Lower leg skin (tissue), 3 donors: ENCODE results near the gene ALS2.

Experiments
- POLR2A ChIP-seq, 2 donors: fragments of 450-650 bp; IDR thresholded peaks; one replicate each; pipeline ENCODE4 v1.6.1; 2016 to 2017; ENCODE audit warnings: antibody characterized with exemption in 2 of 2, mild to moderate bottlenecking in 1 of 2, moderate library complexity in 1 of 2
- TF ChIP-seq, protein P1 (sequence below), 3 donors: fragments of 450-650 bp; IDR thresholded peaks; one replicate each; pipeline ENCODE4 v1.5.1; 2016; ENCODE audit warnings: antibody characterized with exemption in 3 of 3, mild to moderate bottlenecking in 3 of 3, moderate library complexity in 2 of 3

DNA sequence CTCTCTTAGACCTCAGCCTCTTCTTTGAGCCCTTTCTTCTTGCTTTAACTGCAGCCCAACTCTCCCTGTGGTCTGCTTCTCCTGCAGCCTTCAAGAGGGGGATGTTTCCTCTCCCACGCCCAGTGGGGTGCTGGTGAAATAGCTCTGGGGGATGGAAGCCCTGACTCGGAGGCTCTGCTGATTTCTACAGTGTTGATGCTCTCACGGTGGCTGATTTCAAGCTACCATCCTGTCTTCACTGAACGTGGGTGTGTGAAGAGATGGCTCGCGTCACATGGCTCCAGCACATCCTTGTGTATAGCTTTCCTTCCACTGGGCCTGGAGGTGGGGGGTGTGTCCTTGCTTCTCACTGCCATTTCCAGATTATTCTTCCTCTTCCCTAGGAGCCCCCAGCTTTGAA lies 102.3 kb downstream of the ALS2 start:
- TF ChIP-seq, protein P1, sequence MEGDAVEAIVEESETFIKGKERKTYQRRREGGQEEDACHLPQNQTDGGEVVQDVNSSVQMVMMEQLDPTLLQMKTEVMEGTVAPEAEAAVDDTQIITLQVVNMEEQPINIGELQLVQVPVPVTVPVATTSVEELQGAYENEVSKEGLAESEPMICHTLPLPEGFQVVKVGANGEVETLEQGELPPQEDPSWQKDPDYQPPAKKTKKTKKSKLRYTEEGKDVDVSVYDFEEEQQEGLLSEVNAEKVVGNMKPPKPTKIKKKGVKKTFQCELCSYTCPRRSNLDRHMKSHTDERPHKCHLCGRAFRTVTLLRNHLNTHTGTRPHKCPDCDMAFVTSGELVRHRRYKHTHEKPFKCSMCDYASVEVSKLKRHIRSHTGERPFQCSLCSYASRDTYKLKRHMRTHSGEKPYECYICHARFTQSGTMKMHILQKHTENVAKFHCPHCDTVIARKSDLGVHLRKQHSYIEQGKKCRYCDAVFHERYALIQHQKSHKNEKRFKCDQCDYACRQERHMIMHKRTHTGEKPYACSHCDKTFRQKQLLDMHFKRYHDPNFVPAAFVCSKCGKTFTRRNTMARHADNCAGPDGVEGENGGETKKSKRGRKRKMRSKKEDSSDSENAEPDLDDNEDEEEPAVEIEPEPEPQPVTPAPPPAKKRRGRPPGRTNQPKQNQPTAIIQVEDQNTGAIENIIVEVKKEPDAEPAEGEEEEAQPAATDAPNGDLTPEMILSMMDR (IDR thresholded peaks at IDR 0.05), result no peak
- TF ChIP-seq POLR2A (IDR thresholded peaks at IDR 0.05), result no peak
